HG03460 (cell line): ENCODE data around the gene KLK3.

ENCODE experiments used
- ATAC-seq: cut with Tn5 transposase; IDR thresholded peaks from one replicate; pipeline ENCODE4 v1.9.1; 2021; ENCODE audit not compliant: unreplicated experiment

Gene KLK3

DNA sequence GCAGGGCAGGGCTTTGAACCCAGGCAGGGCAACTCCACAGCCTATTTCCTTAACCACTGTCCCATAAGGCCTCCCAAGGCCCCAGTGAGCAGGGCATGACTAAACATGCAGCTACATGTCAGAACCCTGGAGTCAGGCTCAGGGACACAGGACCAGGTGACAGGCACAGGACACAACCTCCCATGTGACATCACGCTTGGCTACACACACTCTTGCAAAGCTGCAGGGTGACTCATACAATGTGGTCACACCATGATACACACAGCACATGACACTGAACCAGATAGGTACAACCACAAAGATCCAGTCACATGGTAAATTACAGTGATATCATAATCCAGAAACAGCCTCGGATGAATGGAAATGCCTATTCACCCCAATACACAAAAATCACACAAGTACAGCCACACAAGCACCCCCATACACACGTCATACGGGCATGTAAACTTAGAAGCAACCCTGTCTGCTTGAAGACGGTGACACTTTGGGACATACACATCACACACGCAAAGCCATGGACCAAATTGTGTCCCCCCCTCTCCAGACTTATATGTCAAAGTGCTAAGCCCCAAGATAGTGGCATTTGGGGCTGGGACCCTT, 42.0 kb downstream of the KLK3 start:
- peak; percentile 82 for ATAC-seq

DNA sequence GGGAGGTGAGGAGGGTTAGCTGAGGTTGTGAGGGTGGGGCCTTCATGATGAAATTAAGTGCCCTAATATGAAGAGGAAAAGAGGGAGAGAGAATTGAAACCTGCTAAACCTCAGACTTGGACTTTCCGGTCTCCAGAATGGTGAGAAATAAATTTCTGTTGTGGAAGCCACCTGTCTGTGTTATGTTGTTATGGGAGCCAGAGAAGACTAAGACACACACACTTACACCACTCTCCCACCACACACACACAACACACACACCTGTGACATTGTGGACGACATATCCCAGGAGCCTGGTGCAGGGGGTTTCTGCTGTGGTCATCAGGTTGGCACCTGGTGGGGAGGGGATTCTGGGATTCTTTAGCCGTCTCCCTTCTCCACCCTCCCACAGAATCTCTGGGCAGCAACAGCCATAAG, 42.5 kb downstream of the KLK3 start:
- no peak for ATAC-seq

GRCh38 chr19:50897612-50898011, 42.9 kb downstream of the KLK3 start:
- ATAC-seq = no peak

DNA sequence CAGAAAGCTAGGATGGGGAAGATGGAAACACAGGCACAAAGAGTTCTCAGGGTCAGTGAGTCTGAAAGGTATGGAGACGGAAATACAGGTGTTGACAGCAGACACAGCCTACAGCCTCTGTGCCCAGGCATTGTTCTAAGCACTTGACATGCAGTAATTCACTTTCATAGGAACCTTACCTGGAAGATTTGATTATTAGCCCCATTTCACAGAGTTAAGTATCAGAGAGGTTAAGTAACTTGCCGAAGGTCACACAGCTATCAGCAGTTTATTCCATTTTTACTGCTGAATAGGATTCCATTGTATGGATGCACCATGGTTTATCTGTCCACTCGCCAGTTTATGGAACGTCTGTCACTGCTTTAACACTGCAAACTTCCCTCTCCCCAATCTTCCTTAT, 43.3 kb downstream of the KLK3 start:
- no peak for ATAC-seq

GRCh38 chr19:50899569-50899968, 44.9 kb downstream of the KLK3 start:
- no peak for ATAC-seq

- ATAC-seq = no peak
Measured at GRCh38 chr19:50902640-50903039, 47.9 kb downstream of the KLK3 start.

DNA sequence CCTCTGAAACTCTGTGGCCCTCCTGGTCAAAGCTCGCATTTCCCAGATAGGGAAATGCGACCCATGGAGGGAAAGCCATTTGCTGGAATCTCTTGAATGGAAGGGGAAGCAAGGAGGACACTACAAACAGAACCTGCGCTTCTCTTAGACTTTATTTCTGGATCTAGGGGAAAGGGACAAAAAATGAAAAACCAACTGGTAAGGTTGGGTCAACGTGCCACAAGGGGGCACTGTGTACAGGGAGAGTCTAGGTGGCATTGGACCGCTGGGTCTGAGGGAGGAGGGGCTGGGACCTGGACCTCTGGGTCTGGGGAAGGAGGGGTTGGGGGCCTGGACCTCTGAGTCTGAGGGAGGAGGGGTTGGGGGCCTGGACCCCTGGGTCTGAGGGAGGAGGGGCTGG, 51.5 kb downstream of the KLK3 start:
- no peak for ATAC-seq

DNA sequence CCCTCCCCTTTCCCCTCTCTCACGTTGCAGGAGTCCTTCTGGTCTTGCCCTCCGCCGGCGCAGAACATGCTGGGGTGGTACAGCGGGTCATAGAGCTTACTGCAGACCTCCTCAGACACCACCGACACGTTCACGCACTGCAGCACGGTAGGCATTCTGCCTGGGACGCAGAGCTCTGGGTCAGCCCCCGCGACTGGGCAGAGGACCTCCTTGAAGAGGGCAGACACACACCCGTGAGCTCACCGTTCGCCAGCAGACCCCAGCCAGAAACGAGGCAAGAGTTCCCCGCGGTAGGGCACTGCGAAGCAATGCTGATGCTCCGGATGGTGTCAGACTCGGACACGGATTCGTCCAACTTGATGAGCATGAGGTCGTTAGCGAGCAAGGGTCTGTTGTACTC, 53.6 kb downstream of the KLK3 start:
- ATAC-seq = no peak

DNA sequence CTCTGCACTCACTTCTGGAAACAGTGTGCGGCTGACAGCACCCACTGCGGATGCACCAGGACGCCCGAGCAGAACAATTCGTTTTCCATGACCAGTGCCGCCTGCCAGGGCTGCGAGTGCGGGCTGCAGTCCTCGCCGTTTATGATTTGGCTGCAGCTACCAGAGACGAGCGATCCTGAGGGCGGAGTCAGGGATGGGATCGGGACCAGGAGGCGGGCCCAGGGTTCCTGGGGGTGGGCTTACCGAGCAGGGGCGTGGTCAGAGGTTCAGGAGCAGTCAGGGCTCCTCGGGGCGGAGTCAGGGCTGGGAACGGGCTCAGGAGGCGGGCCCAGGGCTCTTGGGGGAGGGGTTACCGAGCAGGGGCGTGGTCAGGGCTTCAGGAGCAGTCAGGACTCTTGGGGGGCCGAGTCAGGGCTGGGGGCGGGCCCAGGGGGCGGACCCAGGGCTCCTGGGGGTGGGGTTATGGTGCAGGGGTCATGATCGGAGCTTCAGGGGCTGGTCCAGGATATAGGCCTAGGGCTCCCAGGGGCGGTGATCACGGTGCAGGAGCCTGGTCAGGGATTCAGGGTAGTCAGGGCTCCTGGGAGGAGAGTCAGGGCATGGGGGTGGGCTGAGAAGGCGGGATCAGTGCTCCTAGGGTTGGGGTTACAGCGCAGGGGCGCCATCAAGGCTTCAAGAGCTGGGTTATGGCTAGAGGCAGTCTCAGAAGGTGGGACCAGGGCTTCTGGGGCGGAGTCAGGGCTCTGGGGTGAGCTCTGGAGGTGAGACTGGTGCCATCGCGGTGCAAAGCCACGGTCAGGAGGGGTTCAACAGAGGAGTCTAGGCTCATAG, 54.7 kb downstream of the KLK3 start:
- ATAC-seq = no peak
